ENCODE measurements around the gene TLE3.
"Not testable (repeated sequence)": the region's sequence is repeated elsewhere in the genome, so short reads cannot be mapped to it uniquely, and the experiment has no call there.

The TLE3 gene

DNA sequence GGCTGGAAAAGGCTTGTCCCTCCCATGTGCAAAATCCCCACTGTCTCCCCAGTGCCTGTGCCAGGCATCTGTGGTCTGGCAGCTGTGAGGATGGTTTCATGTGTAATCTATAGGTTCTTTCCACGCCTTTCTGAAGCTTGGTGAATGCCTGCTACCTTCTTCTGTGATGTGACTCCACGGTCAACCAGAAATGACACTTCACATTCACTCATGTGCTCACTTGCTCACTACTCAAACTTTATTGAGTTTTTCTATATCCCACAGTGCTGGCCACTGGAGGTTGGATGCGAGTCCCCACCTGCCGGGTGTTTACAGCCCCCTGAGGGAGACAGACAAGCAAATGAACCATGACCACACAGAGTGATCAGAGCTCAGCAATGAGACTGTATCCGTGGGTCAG, 27.9 kb upstream of the TLE3 start:
- DNase-seq = no peak

DNA sequence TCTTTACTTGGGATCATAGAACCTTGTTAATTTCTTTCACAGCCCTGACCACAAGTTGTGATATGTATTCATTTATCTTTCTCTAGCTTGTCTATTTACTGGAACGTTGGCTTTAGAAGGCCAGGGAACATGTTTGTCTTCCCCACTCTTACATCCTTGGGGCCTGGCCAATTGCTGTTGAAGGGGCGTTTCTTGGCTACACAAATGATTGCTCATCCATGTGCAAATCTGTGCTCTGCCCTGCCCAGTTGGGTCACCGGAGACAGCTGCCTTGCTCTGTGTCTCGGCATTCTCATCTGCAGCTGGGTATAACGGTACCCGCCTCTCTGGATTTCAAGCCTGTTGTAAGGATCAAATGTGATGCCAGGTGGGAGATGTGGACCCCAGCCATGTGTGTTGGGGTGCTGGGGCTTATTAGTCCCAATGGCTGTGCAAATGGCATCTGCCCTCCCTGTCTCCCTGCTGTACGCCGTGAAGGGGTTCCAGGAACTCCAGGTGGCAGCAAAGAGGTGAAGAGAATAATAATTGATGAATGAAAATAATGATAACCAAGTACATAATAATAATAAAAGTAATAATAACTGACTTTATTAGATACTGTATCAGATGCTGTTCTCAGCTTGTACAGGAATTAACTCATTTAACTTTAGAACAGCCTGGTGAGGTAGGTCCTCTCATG, 24.0 kb upstream of the TLE3 start:
- no peak for DNase-seq

DNA sequence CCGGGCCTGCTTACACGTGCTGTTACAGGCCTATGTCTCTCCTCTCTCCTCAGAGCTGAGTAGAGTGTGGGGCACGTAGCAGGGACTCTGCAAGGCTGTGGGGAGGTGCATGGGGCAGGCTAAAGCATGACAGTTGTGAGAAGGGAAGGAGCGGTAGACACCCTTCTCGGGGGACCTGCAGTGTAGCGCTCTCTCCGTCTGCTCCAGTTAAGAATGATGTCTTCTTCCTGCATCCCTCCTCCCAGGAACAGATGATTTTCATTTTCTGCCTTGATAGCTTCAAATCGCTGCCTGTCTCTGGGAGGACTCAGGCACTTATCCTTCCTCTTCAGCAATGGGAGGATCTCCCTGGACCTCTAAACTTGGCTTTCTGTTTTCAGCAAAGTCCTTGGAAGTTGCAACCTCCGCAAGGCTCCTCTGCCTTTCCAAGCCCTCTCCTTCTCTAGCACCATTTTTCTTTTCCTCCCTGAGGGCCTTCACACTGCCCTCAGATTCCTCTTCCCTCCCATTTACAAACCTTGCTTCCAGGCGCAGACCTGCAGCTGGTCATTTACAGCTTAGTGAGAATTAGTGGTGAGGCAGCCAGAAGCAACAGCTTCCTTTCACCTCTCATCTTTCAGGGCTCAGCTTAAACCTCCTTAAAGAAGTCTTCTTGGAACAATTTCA, 23.4 kb upstream of the TLE3 start:
- no peak for DNase-seq

DNA sequence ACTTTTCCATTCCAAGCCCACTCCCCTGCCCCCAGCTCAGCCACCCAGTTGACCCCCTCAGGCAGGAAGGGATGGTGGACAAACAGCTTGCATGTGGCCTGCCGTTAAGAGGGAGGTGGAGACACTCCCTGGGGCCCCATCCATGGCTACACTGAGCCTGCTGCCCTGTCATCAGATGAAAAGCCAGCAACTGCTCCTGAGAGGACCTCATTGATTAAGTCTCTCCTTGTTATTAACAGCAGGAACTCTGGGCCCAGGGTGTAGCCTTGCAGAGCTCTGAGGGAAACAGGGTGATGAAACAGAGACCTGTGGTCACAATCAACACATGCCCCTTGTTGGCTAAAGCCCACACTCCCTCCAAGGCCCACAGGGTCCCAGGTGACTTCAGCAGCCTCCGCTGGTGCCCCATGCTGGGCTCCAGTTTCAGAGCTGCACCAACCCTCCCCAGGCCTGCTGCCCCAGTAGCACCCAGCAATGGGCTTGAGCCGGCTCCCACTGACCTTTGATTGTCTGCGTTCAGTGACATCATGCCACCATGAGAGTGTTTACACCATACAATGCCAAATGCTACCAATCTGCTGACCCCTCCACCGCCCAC, 22.3 kb upstream of the TLE3 start:
- DNase-seq = no peak

DNA sequence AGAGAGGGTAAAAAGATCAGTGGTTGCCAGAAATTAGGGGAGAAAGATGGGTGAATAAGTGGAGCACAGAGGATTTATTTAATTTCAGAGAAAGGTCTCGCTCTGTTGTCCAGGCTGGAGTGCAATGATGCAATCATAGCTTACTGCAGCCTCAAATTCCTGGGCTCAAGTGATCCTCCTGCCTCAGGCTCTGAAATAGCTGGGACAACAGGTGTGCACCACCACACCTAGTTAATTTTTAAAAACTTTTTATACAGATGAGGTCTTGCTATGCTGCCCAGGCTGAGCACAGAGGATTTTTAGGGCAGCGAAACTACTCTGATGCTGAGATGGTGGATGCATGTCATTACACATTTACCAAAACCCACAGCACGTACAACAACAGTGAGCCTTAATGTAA, 20.9 kb upstream of the TLE3 start:
- no peak for DNase-seq

DNA sequence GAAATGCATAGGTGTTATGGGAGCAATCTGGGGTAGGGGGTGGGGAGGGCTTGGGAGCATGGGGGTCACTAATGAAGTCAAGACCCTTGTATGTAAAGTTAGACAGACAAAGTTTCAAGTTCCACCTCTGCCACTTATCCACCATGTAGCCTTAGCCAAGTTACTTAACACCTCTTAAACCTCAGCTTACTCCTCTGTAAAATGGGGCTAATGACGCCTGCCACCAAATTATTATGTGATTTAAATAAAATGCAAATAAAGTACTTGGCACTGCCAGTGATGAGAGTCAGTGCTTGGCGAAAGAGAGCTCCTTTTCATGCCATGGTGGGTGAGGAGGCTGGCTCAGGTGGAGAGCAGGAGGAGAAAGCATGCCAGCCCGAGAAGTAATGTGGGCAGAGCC, 18.6 kb upstream of the TLE3 start:
- DNase-seq = no peak

DNA sequence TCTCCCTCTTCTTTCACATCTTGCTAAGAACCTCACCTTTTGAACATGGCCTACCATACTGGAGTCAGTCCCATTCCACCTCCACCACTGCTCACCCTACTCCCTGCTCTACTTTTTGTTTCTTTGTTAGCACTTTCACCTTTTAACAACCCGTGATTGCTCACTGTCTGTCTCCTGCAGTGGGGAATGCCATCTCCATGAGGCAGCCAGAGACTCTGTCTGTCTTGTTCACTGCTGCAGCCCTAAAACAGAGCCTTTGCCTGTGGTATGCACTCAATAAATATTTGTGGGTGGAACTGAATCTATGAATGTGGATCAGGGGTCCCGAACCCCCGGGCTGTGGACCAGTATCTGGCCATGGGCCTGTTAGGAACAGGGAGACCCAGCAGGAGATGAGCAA, 16.5 kb upstream of the TLE3 start:
- no peak for DNase-seq

DNA sequence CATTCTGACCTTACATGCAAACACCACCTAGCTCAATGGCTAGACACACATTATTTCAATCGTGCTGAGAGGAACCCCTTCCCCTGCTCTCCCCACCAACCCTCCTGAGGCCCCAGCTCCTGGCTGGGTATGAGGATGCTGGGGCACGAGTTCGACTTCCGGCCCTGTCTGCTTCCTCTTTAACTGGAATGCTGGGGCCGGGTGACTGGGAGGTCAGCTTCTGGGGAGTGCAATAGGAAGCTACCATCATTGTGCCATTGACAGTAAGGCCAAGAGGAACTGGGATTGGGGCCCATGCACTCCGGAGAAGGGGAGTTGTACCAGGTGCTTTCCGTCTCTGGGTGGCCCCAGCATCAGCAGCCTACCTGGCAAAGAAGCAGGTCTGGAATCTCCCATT, 15.6 kb upstream of the TLE3 start:
- no peak for DNase-seq

DNA sequence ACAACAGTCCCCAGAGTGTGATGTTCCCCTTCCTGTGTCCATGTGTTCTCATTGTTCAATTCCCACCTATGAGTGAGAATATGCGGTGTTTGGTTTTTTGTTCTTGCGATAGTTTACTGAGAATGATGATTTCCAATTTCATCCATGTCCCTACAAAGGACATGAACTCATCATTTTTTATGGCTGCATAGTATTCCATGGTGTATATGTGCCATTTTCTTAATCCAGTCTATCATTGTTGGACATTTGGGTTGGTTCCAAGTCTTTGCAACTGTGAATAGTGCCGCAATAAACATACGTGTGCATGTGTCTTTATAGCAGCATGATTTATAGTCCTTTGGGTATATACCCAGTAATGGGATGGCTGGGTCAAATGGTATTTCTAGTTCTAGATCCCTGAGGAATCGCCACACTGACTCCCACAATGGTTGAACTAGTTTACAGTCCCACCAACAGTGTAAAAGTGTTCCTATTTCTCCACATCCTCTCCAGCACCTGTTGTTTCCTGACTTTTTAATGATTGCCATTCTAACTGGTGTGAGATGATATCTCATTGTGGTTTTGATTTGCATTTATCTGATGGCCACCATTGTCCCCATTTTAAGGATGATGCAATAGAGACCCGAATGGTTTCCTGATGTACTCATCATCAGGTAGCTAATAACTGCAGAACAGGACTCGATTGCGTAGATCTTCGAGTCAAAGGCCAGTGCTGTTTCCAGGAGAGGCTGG, 15.0 kb upstream of the TLE3 start:
- DNase-seq = not testable (repeated sequence)

DNA sequence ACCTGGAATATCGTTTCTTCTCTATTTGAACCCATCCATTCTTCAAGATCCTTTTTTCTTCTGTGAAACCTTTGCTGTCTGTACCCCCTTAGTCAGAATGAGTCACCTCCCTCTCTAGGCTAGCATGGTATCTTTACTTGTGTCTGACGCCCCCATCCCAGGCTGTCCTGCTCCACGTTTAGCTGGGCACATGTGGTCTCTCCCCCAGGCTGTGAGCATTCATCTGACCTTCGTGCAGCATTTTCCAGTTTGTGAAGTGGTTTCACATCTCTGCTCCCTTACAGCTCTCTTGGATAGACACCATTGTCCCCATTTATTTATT, 14.3 kb upstream of the TLE3 start:
- DNase-seq = no peak

DNA sequence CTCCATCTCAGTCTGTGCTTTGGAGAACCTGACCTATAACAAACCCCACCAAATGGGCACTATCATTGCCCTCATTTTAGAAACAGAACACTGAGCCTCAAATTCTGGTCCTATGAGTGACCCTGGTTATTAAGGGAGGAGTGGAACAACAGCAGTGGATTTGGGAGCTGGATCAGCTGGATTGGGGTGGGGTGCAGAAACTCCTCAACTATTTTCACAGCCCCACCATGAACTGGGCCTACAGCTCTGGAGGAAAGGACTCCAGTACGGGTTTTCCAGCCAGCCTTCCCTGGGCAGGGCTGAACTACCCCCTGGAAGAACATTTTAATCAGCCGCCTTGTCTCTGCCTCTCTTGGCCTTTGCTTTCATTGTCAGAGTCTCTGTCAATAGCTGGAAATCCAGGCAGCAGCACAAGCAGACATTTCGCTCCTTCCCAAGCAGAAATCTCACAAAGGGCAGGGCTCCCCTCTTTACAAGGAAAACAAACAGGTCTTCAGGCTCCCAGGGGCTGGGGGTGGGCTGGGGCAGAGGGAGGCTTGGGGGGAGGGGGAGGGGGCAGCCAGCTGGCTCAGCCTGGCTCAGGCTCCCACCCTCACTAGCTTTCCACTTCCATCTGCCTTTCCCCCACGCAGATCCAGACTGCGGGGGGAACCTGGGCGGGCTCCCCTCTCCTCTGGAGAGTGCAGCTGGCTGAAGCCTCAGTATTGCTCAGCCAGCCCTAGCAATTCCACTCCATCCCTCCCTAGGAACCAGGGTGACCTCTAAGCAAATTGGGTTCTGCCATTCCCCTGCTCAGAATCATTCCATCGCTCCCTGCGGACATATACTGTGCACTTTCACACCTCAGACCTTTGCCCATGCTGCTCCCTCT, 13.7 kb upstream of the TLE3 start:
- DNase-seq = no peak

DNA sequence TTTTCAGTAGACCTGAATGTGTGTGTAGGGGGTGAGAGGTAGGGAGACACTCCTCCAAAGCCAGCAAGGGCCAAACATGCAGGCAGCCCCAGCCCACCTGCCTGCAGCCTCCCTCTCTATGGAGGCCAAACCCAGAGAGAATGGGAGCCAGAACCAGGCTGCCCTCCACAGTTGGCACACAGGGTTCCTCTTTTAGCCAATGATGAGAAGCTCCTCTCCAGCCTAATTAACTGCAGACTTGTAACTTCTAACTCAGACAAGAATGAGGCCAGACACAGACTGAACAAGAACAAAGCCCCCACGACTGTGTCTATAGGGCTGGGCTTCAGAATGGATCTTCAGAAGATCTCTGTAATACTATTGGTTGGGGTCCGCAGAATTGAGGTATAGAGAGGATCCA, 12.3 kb upstream of the TLE3 start:
- DNase-seq = no peak

DNA sequence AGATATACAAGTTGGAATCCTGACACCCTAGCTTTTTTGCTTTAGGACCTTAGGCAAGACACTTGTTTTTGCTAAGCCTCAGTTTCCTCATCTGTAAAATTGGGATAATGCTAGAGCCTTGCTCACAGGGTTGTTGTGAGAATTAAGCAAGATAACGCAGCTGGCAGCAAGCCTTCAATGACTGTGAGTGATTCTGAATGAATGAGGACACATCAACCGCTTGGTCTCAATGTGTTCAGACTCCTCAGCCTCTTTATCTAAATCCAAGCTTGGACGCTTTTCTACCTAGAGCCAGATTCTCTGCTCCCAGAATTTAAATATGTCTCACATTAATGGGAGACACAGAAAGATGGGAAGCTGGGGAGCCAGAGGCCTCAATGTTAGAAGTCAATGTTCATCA, 11.8 kb upstream of the TLE3 start:
- no peak for DNase-seq

DNA sequence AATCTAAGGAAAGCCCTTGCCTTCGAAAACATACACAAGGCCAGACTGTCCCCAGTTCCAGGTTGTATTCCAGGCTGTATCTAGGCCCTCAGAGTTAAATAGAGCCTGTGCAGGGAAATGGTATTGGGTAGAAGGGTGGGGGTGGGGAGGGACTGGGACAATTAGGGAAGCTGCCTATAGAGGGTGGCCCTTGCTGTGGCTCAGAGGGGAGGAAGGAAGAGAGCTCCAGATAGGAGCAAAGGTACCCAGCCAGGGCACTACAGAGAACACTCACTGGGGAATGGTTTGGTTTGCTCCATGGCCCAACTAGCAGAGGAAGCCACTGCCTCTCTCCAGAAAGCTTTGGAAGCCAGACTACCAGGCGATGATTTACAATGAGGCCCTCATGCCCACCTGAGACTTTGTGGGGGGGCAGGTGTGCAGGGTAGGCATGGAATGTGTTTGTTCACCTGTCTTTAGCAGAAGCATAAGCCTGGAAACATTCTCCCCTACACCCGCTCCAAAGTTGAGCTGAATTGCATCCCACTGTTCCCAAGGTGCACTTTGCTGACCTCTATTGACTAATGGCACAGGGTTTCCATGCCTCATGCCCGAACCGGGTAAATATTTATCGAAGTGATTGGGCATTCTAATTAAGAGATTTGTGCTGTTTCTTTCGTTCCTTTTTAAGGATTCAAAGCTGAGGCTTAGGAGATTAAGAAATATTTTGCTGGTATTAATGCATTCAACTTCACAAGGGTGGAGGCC, 6.3 kb upstream of the TLE3 start:
- no peak for DNase-seq

DNA sequence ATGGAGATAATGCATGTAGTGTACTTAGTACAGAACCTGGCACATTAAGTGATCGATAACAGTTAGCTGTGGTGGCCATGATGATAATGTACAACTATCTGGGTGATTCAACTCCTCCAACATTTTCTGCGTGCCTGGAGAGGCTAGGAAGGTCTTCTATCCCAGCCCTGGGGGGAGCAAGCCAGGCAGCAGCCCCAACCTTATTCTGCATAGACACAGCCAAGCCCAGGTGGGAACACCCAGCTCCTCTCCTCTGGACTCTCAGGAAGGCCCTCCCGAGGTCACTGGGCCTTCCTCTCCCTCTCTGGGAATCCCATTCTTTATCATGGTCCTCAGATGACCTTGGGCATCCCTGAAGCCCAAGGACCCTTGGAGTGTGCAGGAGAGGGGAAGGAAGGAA, 5.1 kb upstream of the TLE3 start:
- DNase-seq = no peak

DNA sequence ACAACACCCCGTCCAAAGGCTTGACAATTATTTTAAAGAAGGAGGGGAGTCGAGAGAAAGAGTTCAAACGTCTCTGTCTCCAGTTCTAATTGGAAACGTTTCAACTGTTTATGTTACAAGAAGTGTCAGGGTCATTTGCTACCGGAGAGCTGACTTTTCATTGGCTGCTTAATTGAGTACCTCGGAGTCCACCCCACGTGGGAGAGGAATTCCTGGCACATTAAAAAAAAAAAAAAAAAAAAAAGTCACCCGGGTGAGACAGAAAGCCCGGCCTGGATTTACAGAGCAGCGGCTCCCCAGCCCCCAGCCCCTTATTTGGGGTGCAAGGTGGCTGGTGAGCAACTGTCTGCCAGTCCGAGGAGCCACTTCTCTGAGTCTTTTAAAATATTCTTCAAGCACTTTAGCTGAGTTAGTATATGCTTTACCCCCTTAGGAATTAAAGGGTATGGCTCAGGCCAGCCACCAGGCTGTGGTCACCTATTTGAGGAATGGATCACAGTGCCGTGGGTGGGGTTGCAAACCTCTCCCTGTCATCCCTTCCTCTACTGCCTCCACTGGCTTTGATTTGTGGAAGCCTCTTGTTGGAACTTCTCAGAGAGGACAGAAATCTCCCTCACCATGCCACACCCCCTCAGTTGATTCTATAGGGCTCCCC, 3.9 kb upstream of the TLE3 start:
- no peak for DNase-seq

DNA sequence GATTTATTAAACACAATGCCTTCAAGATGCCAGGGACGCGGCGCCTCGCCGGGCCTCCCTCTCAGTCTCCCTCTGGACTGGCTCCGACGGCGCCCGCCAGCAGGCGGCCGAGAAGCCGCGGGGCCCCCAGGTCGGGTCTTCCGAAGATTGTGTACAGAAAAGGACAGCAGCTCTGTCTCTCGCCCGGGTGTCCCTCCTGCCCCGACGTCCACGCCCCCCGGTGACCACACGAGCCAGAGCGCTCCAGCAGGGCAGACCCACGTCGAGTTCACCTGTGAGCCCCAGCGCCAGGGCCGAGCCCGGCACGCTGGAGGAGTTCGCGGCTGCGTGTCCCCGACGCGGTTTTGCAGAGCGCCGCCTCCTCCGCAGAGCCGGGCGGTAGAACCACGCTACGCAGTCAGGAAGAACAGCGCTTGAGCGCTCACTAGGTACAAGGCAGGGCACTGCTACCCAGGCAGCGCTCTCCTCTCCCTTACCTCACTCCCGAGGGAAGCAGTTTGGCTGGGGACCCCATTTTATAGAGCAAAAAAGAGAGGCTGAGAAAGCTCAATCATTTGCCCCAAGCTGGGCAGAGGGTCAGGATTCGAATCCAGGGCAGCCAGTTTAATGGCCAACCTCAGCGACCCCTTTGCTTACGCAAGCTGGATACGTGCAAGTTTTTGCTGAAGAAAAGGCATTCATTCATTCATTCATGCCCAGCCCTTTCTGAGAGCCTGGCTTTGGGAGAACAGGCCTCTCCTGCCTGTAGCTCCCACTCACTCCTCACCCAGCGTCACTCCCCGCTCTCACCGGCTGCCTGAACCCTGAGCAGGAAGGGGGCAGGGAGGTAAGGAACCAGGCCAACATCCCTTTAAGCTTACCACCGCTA, 3.0 kb upstream of the TLE3 start:
- DNase-seq = peak; percentile 67

DNA sequence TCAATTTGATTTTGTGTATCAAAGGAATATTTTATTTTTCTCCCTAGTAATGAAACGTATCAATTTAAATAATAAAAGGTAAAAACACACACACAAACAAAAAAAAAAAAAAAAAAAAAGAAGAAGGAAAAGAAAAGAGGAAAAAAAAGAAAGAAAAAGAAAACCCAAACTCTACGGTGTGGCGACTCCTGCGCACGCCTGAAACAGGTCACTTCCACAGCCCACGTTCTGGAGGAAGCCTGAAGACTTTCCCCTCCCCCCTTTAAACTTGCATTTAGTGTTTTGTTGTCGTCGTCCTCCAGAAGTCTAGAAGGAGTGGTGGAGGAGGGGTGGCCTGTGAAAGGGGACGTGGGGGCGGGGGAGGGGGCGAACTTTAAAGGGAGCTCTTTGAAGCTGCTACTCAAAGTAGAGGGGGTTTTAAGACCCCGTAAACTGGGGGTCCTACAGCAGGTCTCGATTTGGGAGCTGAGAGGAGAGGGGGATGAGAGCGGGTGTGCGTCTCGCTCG, 2.3 kb upstream of the TLE3 start:
- no peak for DNase-seq

DNA sequence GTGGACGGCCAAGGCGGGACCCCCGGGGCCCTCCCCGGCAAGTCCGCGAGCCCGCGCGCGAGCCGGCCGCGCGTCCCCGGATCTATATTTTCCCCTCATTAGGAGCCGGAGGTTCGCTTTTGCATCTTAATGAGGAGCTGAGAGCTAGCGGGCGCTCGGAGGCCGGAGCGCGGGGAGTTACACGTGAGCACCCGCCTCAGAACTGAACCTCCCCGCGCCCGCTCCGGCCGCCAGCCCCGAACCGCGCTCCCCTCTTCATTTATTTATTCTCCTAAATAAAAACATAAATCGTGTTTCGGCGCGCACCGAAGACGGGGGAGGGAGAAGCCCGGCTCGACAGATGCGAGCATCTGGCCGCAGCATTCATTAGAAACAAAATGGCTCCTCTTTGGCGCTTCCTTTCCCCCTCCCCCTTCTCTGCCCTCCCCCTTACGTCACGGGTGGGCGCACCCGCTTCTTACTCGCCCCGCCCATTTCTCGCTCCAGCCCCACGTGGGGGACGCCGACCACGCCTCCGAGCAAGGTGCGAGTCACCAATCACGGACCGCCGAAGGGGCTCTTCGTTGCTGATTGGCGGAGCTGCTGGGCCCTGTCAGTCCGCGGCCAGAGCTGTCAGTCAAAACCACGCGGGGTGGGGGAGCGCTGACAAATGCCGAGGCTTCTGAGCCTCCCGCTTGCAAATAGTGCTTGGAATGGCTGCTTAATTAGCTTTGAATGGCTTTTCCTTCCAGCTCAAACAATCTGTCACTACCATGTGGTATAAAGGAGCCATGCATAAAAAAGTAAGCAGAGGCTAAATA, 1.6 kb upstream of the TLE3 start:
- peak; percentile 100 for DNase-seq

Data from activated CD8-positive, alpha-beta memory T cell treated with anti-CD3 and anti-CD28 coated beads, Interleukin-2, amount 50 U/mL, for 4 hours (primary cell).